Stimulated activated CD4-positive, alpha-beta T cell treated with anti-CD3 and anti-CD28 coated beads, Interleukin-1b, Interleukin-23, amount 100 ng/mL, for 1 hour (primary cell): Measurements from ENCODE around the gene MEGF6.

ENCODE experiments used
- DNase-seq, 2 donors: peaks; one replicate each; pipeline ENCODE4 v3.0.0-alpha.2; 2020; ENCODE audit warnings: low read depth in 2 of 2

Gene MEGF6

DNA sequence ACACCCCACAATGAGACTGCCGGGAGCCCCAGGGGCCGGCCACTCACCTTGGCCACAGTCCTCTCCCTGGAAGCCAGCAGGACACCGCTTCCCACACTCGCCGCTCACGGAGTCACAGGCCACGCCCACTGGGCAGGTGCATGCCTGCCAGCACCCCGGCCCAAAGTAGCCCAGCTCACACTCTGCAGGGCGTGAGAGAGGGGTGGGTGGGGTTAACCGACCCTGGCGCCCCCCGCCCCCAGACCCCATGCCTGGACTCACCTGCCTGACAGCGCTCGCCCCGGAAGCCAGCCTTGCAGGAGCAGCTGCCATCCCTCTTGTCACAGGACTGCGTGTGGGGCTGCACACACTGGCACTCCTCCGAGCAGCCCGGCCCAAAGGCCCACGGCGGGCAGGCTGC, 106.1 kb downstream of the MEGF6 start:
- DNase-seq = no peak

GRCh38 chr1:3504822-3505153, 106.5 kb downstream of the MEGF6 start:
- no peak for DNase-seq

DNA sequence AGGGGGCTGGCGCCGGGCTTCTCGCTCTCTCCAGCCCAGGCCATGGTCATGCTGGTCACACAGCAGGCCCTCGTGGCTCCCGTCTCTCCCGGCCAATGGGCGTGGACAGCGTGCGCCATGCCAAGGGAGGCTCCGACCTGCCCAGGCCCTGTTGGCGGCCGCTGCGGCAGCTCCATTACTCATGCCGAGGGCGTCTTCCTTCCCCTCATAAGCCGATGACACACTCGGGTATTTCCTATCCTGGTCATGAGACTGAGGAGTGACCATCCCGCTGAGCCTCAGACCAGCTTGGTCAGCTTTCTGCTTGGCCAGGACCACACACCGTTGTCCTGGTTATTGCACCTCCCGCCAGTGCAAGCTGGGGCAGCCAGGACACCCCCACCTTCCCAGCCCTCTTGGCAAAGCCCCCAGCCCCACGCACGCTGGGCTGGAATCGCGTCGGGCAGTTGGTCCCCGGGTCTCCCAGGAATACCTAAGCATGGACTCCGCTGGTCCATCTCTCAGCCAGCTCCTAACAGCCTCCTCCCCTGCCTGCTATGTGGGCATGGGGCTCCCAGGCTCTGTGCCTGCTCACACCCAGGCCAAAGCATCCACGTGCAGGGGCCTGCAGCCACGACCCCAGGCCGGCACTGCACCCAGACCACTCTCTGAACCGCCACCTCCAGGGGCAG, 107.0 kb downstream of the MEGF6 start:
- DNase-seq = no peak

- no peak for DNase-seq
These were observed 107.8 kb downstream of the MEGF6 start for GRCh38 chr1:3503525-3503886.

DNA sequence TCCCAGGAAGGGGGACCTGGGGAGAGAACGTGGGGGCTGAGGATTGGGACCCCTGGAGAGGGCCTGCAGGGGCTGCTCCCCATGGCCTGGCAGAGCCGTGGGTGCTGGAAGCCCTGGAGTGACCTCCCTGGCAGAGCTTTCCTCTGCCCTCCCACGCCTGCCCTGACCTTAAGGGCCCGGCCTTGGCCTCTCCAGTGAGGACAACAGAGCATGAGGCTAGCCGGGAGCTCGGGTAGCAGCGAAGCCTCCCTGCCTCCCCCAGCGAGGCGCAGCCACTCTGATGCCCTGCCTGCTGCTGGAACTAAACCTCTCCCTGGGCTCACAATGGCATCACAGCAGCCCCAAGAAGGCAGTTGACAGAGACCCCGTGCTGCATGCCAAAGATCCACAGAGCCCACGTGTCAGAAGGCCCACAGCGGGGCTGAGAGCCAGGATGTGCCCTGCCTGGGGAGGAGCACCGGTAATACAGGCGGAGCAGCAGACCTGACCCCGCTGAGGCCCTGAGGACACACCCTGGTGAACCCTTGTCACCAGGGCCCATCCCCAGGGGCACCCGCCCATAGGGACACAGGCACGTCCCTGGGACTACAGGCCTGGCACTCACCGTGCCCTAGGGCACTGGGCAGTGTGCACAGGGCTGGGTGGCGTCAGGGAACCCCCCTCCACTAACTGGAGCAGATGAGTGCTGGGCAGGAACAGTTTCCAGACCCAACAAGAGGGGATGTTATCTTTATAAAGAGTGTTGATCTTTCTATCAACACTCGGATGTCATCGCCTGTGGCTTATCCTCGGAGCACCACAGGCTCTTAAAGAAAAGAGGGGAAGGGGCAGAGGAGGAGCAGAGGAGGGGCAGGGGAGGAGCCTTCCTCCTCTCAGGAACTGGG, 108.4 kb downstream of the MEGF6 start:
- no peak for DNase-seq

GRCh38 chr1:3501856-3502640, 109.3 kb downstream of the MEGF6 start:
- no peak for DNase-seq

DNA sequence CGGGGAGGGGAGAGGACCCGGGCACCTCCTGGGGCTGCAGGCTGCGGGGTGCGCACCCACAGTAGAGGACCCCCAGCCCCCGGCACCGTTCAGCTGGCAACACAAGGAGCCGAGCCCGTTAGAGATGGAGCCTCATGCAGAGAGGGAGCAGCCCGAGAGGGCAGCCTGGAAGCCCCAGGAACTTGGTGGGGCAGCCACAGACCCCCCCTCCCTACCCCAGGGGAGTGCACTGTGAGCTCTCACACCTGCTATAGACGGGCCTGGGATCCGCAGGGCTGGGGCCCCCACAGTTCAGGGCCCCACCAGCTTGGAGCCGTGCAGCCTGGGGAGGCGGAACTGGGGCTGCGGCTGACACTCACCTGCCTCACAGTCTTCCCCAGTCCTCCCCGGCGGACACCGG, 109.9 kb downstream of the MEGF6 start:
- no peak for DNase-seq

- DNase-seq = no peak
These were observed 111.0 kb downstream of the MEGF6 start for GRCh38 chr1:3500265-3500835.

DNA sequence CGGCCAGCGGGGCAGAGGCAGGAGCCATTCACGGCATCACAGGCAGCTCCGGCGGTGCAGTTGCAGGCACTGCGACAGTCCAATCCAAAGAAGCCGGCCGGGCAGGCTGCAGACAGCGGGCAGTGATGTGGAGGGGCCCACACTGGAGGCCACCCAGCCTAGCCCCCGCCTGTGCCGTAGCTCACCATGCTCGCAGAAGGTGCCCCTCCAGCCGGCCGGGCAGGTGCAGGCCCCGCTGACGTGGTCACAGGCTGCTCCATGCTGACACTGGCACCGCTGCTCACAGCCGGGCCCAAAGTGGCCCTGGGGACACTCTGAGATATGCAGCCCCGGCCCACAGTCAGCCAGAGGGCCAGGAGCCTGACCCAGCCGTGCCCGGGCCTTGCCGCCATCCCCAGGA, 111.7 kb downstream of the MEGF6 start:
- no peak for DNase-seq

- DNase-seq = no peak
These were observed 112.3 kb downstream of the MEGF6 start for GRCh38 chr1:3498986-3499385.

DNA sequence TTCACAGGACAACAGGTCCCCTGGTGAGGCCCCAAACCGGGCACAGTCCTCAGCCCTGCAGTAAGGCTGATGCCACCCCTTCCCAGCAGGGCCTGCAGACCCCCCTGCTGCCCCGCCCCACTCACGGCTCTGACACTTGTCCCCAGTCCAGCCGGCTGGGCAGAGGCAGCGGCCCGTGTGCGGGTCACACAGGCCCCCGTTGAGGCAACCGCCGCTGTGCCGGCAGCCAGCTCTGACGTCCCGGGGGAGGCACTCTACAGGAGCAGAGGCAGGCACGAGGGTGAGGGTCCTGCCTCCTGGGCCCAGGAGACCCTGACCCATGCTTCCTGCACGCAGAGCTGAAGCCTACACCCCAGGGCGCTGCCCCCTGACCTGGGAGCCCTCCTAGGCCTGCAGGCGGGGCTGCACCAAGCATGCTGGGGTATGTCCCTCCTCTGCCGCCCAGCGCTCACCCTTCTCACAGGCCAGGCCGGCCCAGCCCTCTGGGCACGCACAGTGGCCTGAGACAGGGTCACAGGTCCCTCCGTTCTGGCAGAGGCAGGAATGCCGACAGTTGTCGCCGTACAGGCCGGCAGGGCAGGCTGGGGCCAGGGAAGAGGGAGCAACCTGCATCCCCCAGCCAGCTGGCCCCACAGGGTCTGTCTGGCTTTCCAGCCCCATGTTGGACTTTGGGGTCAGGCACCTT, 112.9 kb downstream of the MEGF6 start:
- no peak for DNase-seq

GRCh38 chr1:3497521-3497920, 113.8 kb downstream of the MEGF6 start:
- DNase-seq = no peak

DNA sequence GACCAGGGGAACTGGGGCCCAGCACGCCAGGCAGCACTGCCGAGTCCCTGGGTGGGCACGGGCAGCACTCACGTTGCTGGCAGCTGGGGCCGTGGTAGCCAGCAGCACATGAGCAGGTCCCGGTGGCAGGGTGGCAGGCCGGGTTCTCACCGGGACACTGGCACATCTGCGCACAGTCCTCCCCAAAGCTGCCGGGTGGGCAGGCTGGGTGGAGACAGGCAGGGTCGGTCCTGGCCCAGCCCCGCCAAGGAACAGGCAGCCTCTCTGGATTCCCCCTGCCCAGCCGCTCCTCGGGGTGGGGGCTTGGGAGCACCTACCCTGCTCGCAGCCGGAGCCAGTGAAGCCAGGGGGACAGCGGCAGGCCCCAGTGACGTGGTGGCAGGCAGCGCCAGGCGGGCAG, 114.4 kb downstream of the MEGF6 start:
- no peak for DNase-seq

DNA sequence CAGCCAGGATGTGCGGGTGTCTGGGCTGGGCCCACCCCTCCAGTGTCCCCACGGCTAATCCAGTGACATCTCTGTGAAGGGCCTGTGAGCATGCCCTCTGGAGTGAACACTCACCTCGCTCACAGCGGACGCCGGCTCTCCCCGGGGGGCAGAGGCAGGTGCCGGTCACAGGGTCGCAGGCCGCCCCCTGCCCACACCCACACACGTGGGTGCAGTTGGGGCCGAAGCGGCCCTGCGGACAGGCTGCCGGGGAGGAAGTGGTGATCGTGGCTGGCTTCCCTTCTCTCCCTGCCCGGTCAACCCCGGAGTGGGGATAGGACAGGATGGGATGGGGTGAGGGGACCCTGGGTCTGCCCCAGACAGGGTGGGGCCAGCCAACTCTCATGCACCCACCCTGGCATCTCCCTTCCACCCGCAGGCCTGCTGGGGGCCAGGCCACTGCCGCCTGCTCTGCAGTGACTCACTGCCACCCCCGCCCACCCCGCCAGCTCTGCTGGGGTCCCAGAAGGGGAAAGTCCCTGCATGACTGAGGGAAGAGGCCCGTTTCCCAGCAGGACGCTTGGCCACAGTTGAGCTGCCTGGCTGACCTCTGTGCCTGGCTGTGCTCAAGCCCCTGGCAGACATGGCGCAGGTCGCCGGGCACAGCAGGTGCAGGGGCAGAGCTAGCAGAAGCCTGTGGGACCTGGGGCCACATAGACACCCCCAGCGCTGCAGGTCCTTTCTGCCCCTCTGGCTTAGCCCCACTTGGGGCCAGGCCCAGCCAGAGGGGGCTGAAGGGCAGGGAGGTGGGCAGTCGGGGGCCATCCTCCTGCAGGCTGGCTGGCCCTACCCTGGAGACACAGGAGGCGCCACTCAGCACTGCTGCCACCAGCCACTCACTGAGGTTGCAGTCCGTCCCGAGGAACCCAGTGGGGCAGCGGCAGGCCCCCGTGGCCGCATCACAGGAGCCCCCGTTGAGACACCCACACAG, 115.2 kb downstream of the MEGF6 start:
- no peak for DNase-seq

GRCh38 chr1:3494321-3495308, 116.7 kb downstream of the MEGF6 start:
- no peak for DNase-seq

GRCh38 chr1:3492545-3493246, 118.6 kb downstream of the MEGF6 start:
- no peak for DNase-seq

- peak; percentile 66 to 88 for DNase-seq
These were observed 119.7 kb downstream of the MEGF6 start for GRCh38 chr1:3491291-3492246.
